Measurements from ENCODE around the gene DDHD1.

GRCh38 chr14:53042480-53042879, 110.6 kb downstream of the DDHD1 start:
- TF ChIP-seq EZH2 (IDR thresholded peaks at IDR 0.05; ENCODE audit: insufficient read depth, low read length) (no peak), CTCF (IDR thresholded peaks at IDR 0.05; ENCODE audit: insufficient read depth, low read depth, low read length) (no peak)

Measured in astrocyte (in vitro differentiated cells and primary cell).